Vagina (tissue), 2 donors: ENCODE data around the gene RAB19.

Source experiments
- POLR2A ChIP-seq, 2 donors: fragments of 450-650 bp; IDR thresholded peaks; one replicate each; pipeline ENCODE4 v1.6.1; 2017; ENCODE audit warnings: antibody characterized with exemption in 2 of 2, mild to moderate bottlenecking in 2 of 2, moderate library complexity in 2 of 2
- TF ChIP-seq, protein P1 (sequence below), 3 experiments: fragments of 450-650 bp in 2 of 3; fragments of 200-600 bp in 1 of 3; sonication (generic) in 1 of 3; IDR thresholded peaks; one replicate each; pipeline ENCODE4 v1.5.1; 2017 to 2019; ENCODE audit warnings: antibody characterized with exemption in 3 of 3, mild to moderate bottlenecking in 2 of 3, moderate library complexity in 2 of 3

DNA sequence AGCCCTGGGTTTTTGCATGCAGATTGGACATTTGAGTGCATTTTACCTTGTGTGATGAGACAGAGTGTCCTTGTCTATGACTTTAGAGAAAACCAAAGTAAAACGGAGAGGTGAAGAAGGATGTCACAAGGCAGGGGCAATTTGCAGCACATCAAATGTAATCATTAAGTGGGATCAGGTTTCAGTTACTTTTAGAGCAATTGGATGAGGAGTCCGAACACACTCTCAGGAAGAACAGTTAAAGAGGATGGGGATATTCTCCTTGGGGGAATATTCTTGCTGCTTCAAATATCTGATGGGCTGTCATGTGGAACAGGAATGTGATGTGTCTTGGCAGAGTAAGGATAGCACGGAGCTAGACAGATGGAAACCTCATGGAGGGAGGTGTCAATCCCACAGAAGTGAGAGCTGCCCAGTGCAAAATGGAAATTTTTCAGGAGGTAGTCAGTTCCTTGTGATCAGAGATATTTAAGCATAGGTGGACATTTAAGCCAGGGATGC lies 757 bp downstream of the RAB19 start:
- TF ChIP-seq, protein P1, sequence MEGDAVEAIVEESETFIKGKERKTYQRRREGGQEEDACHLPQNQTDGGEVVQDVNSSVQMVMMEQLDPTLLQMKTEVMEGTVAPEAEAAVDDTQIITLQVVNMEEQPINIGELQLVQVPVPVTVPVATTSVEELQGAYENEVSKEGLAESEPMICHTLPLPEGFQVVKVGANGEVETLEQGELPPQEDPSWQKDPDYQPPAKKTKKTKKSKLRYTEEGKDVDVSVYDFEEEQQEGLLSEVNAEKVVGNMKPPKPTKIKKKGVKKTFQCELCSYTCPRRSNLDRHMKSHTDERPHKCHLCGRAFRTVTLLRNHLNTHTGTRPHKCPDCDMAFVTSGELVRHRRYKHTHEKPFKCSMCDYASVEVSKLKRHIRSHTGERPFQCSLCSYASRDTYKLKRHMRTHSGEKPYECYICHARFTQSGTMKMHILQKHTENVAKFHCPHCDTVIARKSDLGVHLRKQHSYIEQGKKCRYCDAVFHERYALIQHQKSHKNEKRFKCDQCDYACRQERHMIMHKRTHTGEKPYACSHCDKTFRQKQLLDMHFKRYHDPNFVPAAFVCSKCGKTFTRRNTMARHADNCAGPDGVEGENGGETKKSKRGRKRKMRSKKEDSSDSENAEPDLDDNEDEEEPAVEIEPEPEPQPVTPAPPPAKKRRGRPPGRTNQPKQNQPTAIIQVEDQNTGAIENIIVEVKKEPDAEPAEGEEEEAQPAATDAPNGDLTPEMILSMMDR (IDR thresholded peaks at IDR 0.05) = no peak
- no peak for TF ChIP-seq POLR2A (IDR thresholded peaks at IDR 0.05)
